ENCODE results near the gene RPTOR. TPM values are rescaled to one million over a fixed set of nuclear protein-coding genes. Genes with fewer than 3 reads are reported as not detected.

RPTOR gene
- total RNA-seq, 1 experiment from 2014 or later: 25.1 TPM

GRCh38 chr17:80829166-80829813, 284.7 kb downstream of the RPTOR start:
- Histone ChIP-seq H3T11ph (ENCODE audit: low read length) (no peak overlapping the region), H4K20me1 (ENCODE audit: control insufficient read depth, insufficient read depth, insufficient read length) (peaks cover 3% of the 10 kb centered on the region), H3K79me2 (ENCODE audit: insufficient read depth, low read length) (no peaks in the 10 kb centered on the region), H3K23me2 (ENCODE audit: insufficient read length, low read depth, low read length, poor library complexity, severe bottlenecking) (no peaks in the 10 kb centered on the region), H3K56ac (ENCODE audit: insufficient read length, low read depth, low read length) (no peak overlapping the region), H2AK5ac (ENCODE audit: insufficient read length, low read length) (no peak overlapping the region), H3K4me1 (ENCODE audit: insufficient read depth, low read length) (peaks cover 9% of the 10 kb centered on the region; the same call in 1 of the 2 replicates), H3K18ac (ENCODE audit: insufficient read length, low read depth, low read length) (no peak overlapping the region), H2BK20ac (ENCODE audit: low read depth, low read length, poor library complexity, severe bottlenecking) (no peak overlapping the region), H3K9me3 (ENCODE audit: control insufficient read depth, low read depth, low read length) (no peaks in the 10 kb centered on the region), H3K9ac (ENCODE audit: extremely low read depth, insufficient read length, low read length) (no peak overlapping the region), H3K27me3 (ENCODE audit: insufficient read depth, low read length) (no peaks in the 10 kb centered on the region), H2BK12ac (ENCODE audit: insufficient read length, low read depth, low read length) (no peak overlapping the region), H4K8ac (replicated peaks; ENCODE audit: insufficient read length, low read depth, low read length) (no peak overlapping the region), H2BK120ac (ENCODE audit: low read depth, low read length, poor library complexity, severe bottlenecking) (no peak overlapping the region), H2BK15ac (ENCODE audit: low read depth, low read length) (no peak overlapping the region), H2BK5ac (ENCODE audit: insufficient read length, low read length) (no peak overlapping the region), H4K5ac (ENCODE audit: insufficient read length, low read depth, low read length) (no peak overlapping the region), H3K4me2 (ENCODE audit: insufficient read depth, insufficient read length, low read length) (no peak overlapping the region), H3K14ac (ENCODE audit: insufficient read depth, low read length) (no peak overlapping the region), H2AFZ (ENCODE audit: low read length) (no peak overlapping the region), H3K23ac (ENCODE audit: insufficient read length, low read depth, low read length) (no peak overlapping the region), H3K4ac (ENCODE audit: low read depth, low read length) (no peak overlapping the region), H4K91ac (ENCODE audit: insufficient read length, low read depth, low read length) (no peak overlapping the region), H3K79me1 (ENCODE audit: insufficient read depth, low read depth, low read length, poor library complexity, severe bottlenecking) (no peaks in the 10 kb centered on the region), H3K27ac (ENCODE audit: insufficient read length, low read depth, low read length) (no peak overlapping the region)
- Mint-ChIP-seq H3K4me1 (peaks cover 48 to 50% of the 10 kb centered on the region in 2 experiments), H3K27me3 (ENCODE audit: low read depth) (peaks cover 30% of the 10 kb centered on the region), H3K36me3 (ENCODE audit: insufficient read depth in 1 of 3, low read depth in 3 of 3) (peaks cover 0 to 2% (median 2%) of the 10 kb centered on the region in 3 experiments; a peak in 3 of 7 replicates), H3K4me3 (no peak overlapping the region), H3K9me3 (no peaks in the 10 kb centered on the region; a peak in 1 of 5 replicates), H3K27ac (no peak overlapping the region)
- no CpG with 5 or more reads among the region's 26 CpGs for WGBS (ENCODE audit: extremely low coverage, insufficient read length, low lambda C conversion rate)
- TF ChIP-seq CTCF (conservative IDR thresholded peaks at IDR 0.05): no peak
- no peak for DNase-seq

All from H9 (cell line).